OCI-LY7 (cell line): ENCODE results near the gene SYT14. TPM values are rescaled to one million over a fixed set of nuclear protein-coding genes. Genes with fewer than 3 reads are reported as not detected.
"Not testable (repeated sequence)": the region's sequence is repeated elsewhere in the genome, so short reads cannot be mapped to it uniquely, and the experiment has no call there.

Source experiments
- BruUV-seq: library from RNA; stranded (reverse); fragments of 400-500 nt; replicated peaks from 2 replicates; lab custom pipeline; 2021; lab: Mats Ljungman, UMichigan
- CTCF ChIA-PET: fragments of 300-600 bp; sonication (Branson Sonifier 250); formaldehyde crosslinking; loops from one replicate; lab custom pipeline; 2022; ENCODE audit warnings: antibody characterized with exemption; ENCODE audit not compliant: unreplicated experiment; lab: Charles Lee
- POLR2A ChIA-PET: fragments of 300-600 bp; sonication (Branson Sonifier 250); formaldehyde crosslinking; loops from one replicate; lab custom pipeline; 2022; ENCODE audit warnings: antibody characterized with exemption; lab: Charles Lee
- DNase-seq: peaks from one replicate; pipeline ENCODE4 v3.0.0-alpha.2; 2015; ENCODE audit warnings: low spot score
- H2AFZ ChIP-seq: fragments of 200-600 bp; sonication (generic), shearing (Covaris generic); 2 replicates; pipeline ENCODE4 v1.6.1; 2014; ENCODE audit warnings: mild to moderate bottlenecking, antibody characterized with exemption, low read length, moderate library complexity
- H3K27ac ChIP-seq: fragments of 200-600 bp; sonication (generic); 2 replicates; pipeline ENCODE4 v1.5.1; 2014; ENCODE audit warnings: mixed run types, low read depth, mild to moderate bottlenecking, moderate library complexity, low read length, inconsistent platforms; ENCODE audit not compliant: poor library complexity, severe bottlenecking
- H3K36me3 ChIP-seq: fragments of 200-600 bp; sonication (generic); 2 replicates; pipeline ENCODE4 v1.6.1; 2014; ENCODE audit warnings: mild to moderate bottlenecking, antibody characterized with exemption, low read length, moderate library complexity, mixed read lengths; ENCODE audit not compliant: insufficient read depth
- H3K4me1 ChIP-seq: fragments of 200-600 bp; sonication (generic); 2 replicates; pipeline ENCODE4 v1.5.1; 2014; ENCODE audit warnings: mild to moderate bottlenecking, low read length; ENCODE audit not compliant: insufficient read depth, poor library complexity, severe bottlenecking
- H3K4me2 ChIP-seq: fragments of 200-600 bp; sonication (generic); 2 replicates; pipeline ENCODE4 v1.6.1; 2014; ENCODE audit warnings: mild to moderate bottlenecking, low read length
- H3K4me3 ChIP-seq: fragments of 200-600 bp; sonication (generic); 2 replicates; pipeline ENCODE4 v1.5.1; 2014; ENCODE audit warnings: mild to moderate bottlenecking, low read depth, low read length; ENCODE audit not compliant: poor library complexity, severe bottlenecking
- H3K79me2 ChIP-seq: fragments of 200-600 bp; sonication (generic); 2 replicates; pipeline ENCODE4 v1.6.1; 2016; ENCODE audit warnings: low read depth, mild to moderate bottlenecking, low read length, moderate library complexity, mixed read lengths; ENCODE audit not compliant: insufficient read depth
- H3K9me2 ChIP-seq: fragments of 200-600 bp; sonication (generic); 2 replicates; pipeline ENCODE4 v1.6.1; 2016; ENCODE audit warnings: mild to moderate bottlenecking, low read length, mixed read lengths; ENCODE audit not compliant: insufficient read depth
- H3K9me3 ChIP-seq: fragments of 200-600 bp; sonication (generic); 2 replicates; pipeline ENCODE4 v1.6.1; 2014; ENCODE audit warnings: mild to moderate bottlenecking, mixed run types, low read length, mixed read lengths
- H4K20me1 ChIP-seq: fragments of 200-600 bp; sonication (generic); 2 replicates; pipeline ENCODE4 v1.6.1; 2014; ENCODE audit warnings: mild to moderate bottlenecking, antibody characterized with exemption, low read length, moderate library complexity, mixed read lengths; ENCODE audit not compliant: insufficient read depth
- CTCF ChIP-seq: fragments of 200-600 bp; sonication (generic); conservative IDR thresholded peaks from 2 replicates; pipeline ENCODE4 v1.5.1; 2014; ENCODE audit warnings: mild to moderate bottlenecking, antibody characterized with exemption, low read length, moderate library complexity, mixed read lengths
- EZH2phosphoT487 ChIP-seq: fragments of 200-600 bp; sonication (generic); IDR thresholded peaks from 2 replicates; pipeline ENCODE4 v1.6.1; 2018; ENCODE audit warnings: low read depth, borderline replicate concordance, mild to moderate bottlenecking, mixed run types, antibody characterized with exemption, low read length, moderate library complexity, mixed read lengths
- intact Hi-C: fragments of 100-400 bp; cut with micrococcal nuclease; formaldehyde crosslinking; loops from one replicate; pipeline ENCODE4 v1.10.0; 2022; ENCODE audit not compliant: unreplicated experiment
- total RNA-seq, 2 experiments: library from RNA; depleted of rRNA in 1 of 2; stranded (reverse); fragments of >200 nt in 1 of 2; shearing (Covaris generic) in 1 of 2; gene quantifications; 2 replicates each; pipeline ENCODE4 v1.2.3, GENCODE V29; 2014 to 2022

The SYT14 gene
- total RNA-seq, 2 experiments from 2014 or later = not detected

GRCh38 chr1:210170220-210170619 is 232.2 kb downstream of the SYT14 start:
- Histone ChIP-seq H3K4me1 (no peaks in the 10 kb centered on the region), H3K36me3 (no peaks in the 10 kb centered on the region), H3K27ac (no peak overlapping the region), H2AFZ (no peak overlapping the region), H3K9me2 (no peaks in the 10 kb centered on the region), H3K4me3 (no peak overlapping the region), H4K20me1 (no peaks in the 10 kb centered on the region), H3K79me2 (no peaks in the 10 kb centered on the region), H3K4me2 (no peak overlapping the region), H3K9me3 (no peaks in the 10 kb centered on the region)
- BruUV-seq = no TSS peak
- ChIA-PET POLR2A (interaction anchor here (0.7 kb wide), 1 partner anchor 425 kb away, joined by 4 read pairs; no protein-coding TSS in a partner anchor), CTCF (no interaction called here)
- TF ChIP-seq EZH2phosphoT487 = no peak
- TF ChIP-seq CTCF = no peak
- intact Hi-C loops = no loop called here
- no peak for DNase-seq

- no peak for TF ChIP-seq CTCF
- no peak for TF ChIP-seq EZH2phosphoT487
- POLR2A ChIA-PET = no interaction called here
- Histone ChIP-seq H3K36me3 (no peaks in the 10 kb centered on the region), H3K4me2 (no peak overlapping the region), H3K4me1 (no peaks in the 10 kb centered on the region), H4K20me1 (no peaks in the 10 kb centered on the region), H3K79me2 (no peaks in the 10 kb centered on the region), H3K9me3 (no peaks in the 10 kb centered on the region), H3K4me3 (no peak overlapping the region), H2AFZ (no peak overlapping the region), H3K9me2 (no peaks in the 10 kb centered on the region), H3K27ac (no peak overlapping the region)
- intact Hi-C loops = no loop called here
- BruUV-seq = no TSS peak
- DNase-seq = no peak
- CTCF ChIA-PET = no interaction called here
Measured at GRCh38 chr1:210174133-210174532, 236.1 kb downstream of the SYT14 start.

GRCh38 chr1:210185063-210185462 is 247.0 kb downstream of the SYT14 start:
- Histone ChIP-seq H3K9me3 (no peaks in the 10 kb centered on the region), H3K36me3 (no peaks in the 10 kb centered on the region), H3K4me1 (no peaks in the 10 kb centered on the region), H4K20me1 (no peaks in the 10 kb centered on the region), H3K27ac (no peak overlapping the region), H3K9me2 (no peaks in the 10 kb centered on the region), H3K4me2 (no peak overlapping the region), H2AFZ (no peak overlapping the region), H3K4me3 (no peak overlapping the region), H3K79me2 (no peaks in the 10 kb centered on the region)
- intact Hi-C loops = no loop called here
- no peak for TF ChIP-seq CTCF
- TF ChIP-seq EZH2phosphoT487 = no peak
- DNase-seq = no peak
- no TSS peak for BruUV-seq
- ChIA-PET POLR2A (interaction anchor here (0.6 kb wide), 4 partner anchors 26 to 912 kb away, joined by 3 to 5 read pairs (median 4); no protein-coding TSS in a partner anchor), CTCF (no interaction called here)

- H3K4me3 ChIP-seq, H4K20me1 ChIP-seq, DNase-seq, POLR2A ChIA-PET, H3K9me3 ChIP-seq, H3K9me2 ChIP-seq, H2AFZ ChIP-seq, CTCF ChIA-PET, H3K4me2 ChIP-seq, BruUV-seq, intact Hi-C loops, H3K79me2 ChIP-seq, H3K36me3 ChIP-seq, H3K27ac ChIP-seq, H3K4me1 ChIP-seq: not testable (repeated sequence)
Measured at GRCh38 chr1:210187849-210188606, 250.0 kb downstream of the SYT14 start.
